ENCODE measurements around the gene GABRR1. TPM values are rescaled to one million over a fixed set of nuclear protein-coding genes. Genes with fewer than 3 reads are reported as not detected.

The GABRR1 gene
- total RNA-seq, 1 experiment from 2014 or later, result 0.33 TPM

- Histone ChIP-seq H3K27me3 (ENCODE audit: insufficient read depth, low read length) (peaks cover 15% of the 10 kb centered on the region; the same call in 1 of the 2 replicates), H3K18ac (ENCODE audit: insufficient read length, low read depth, low read length) (no peak overlapping the region), H3K23me2 (ENCODE audit: insufficient read length, low read depth, low read length, poor library complexity, severe bottlenecking) (no peaks in the 10 kb centered on the region), H2BK15ac (ENCODE audit: low read depth, low read length) (no peak overlapping the region), H2AFZ (ENCODE audit: low read length) (no peak overlapping the region), H2BK20ac (ENCODE audit: low read depth, low read length, poor library complexity, severe bottlenecking) (no peak overlapping the region), H3K27ac (ENCODE audit: insufficient read length, low read depth, low read length) (no peak overlapping the region), H3K23ac (ENCODE audit: insufficient read length, low read depth, low read length) (no peak overlapping the region), H2BK5ac (ENCODE audit: insufficient read length, low read length) (no peak overlapping the region), H3K14ac (ENCODE audit: insufficient read depth, low read length) (no peak overlapping the region), H3K79me1 (ENCODE audit: insufficient read depth, low read depth, low read length, poor library complexity, severe bottlenecking) (no peaks in the 10 kb centered on the region), H3K9ac (ENCODE audit: extremely low read depth, insufficient read length, low read length) (no peak overlapping the region), H2AK5ac (ENCODE audit: insufficient read length, low read length) (no peak overlapping the region), H3K4me2 (ENCODE audit: insufficient read depth, insufficient read length, low read length) (no peak overlapping the region), H3K79me2 (ENCODE audit: insufficient read depth, low read length) (no peaks in the 10 kb centered on the region), H3K4ac (ENCODE audit: low read depth, low read length) (no peak overlapping the region), H2BK12ac (ENCODE audit: insufficient read length, low read depth, low read length) (no peak overlapping the region), H4K91ac (ENCODE audit: insufficient read length, low read depth, low read length) (no peak overlapping the region), H3K56ac (ENCODE audit: insufficient read length, low read depth, low read length) (no peak overlapping the region), H3K4me1 (ENCODE audit: insufficient read depth, low read length) (no peaks in the 10 kb centered on the region), H3K9me3 (ENCODE audit: control insufficient read depth, low read depth, low read length) (no peaks in the 10 kb centered on the region), H4K5ac (ENCODE audit: insufficient read length, low read depth, low read length) (no peak overlapping the region), H3T11ph (ENCODE audit: low read length) (no peak overlapping the region), H4K20me1 (ENCODE audit: control insufficient read depth, insufficient read depth, insufficient read length) (no peaks in the 10 kb centered on the region), H4K8ac (replicated peaks; ENCODE audit: insufficient read length, low read depth, low read length) (no peak overlapping the region), H2BK120ac (ENCODE audit: low read depth, low read length, poor library complexity, severe bottlenecking) (no peak overlapping the region)
- no CpG with 5 or more reads among the region's 3 CpGs for WGBS (ENCODE audit: extremely low coverage, insufficient read length, low lambda C conversion rate)
- Mint-ChIP-seq H3K4me1 (peaks cover 22 to 24% of the 10 kb centered on the region in 2 experiments), H3K27me3 (ENCODE audit: low read depth) (peaks cover 58% of the 10 kb centered on the region), H3K36me3 (ENCODE audit: insufficient read depth in 1 of 3, low read depth in 3 of 3) (no peaks in the 10 kb centered on the region; a peak in 2 of 7 replicates), H3K9me3 (peaks cover 0 to 2% of the 10 kb centered on the region in 2 experiments; a peak in 2 of 5 replicates), H3K4me3 (no peak overlapping the region), H3K27ac (no peak overlapping the region)
- no peak for DNase-seq
- TF ChIP-seq CTCF (conservative IDR thresholded peaks at IDR 0.05), result no peak
Observed at GRCh38 chr6:89134723-89135122, 82.4 kb downstream of the GABRR1 start.
